ENCODE results near the gene NSG1.

- no peak for TF ChIP-seq POLR2AphosphoS5 (IDR thresholded peaks at IDR 0.05; ENCODE audit: low read depth, low read length)
- TF ChIP-seq REST (IDR thresholded peaks at IDR 0.05; ENCODE audit: insufficient read depth in 1 of 2, low read depth in 2 of 2, low read length in 2 of 2): no peak
- no peak for TF ChIP-seq TAF1 (IDR thresholded peaks at IDR 0.05; ENCODE audit: borderline replicate concordance, insufficient read depth, low read length)
- TF ChIP-seq SIN3A (IDR thresholded peaks at IDR 0.05; ENCODE audit: borderline replicate concordance, insufficient read depth, low read length): no peak
- TF ChIP-seq FOXP2 (optimal IDR thresholded peaks at IDR 0.05; ENCODE audit: borderline replicate concordance, extremely low read depth, extremely low read length, insufficient read depth): no peak
Observed at GRCh38 chr4:4462970-4463369, 76.1 kb downstream of the NSG1 start.
